Esophagus squamous epithelium (tissue), 5 donors: ENCODE data around the gene ELN. TPM values are rescaled to one million over a fixed set of nuclear protein-coding genes. Genes with fewer than 3 reads are reported as not detected.

Experiments
- DNase-seq: peaks from one replicate; lab custom pipeline; 2025; lab: John Stamatoyannopoulos, UW
- H3K27ac ChIP-seq, 4 donors: fragments of 200-600 bp; sonication (generic); one replicate each; pipeline ENCODE4 v1.5.1; 2016 to 2019; ENCODE audit warnings: mild to moderate bottlenecking in 1 of 4
- H3K27me3 ChIP-seq, 4 donors: fragments of 200-600 bp; sonication (generic); 1 replicate in 3 of 4; 2 replicates in 1 of 4; pipeline versions ENCODE4 v1.5.1 to v1.6.0; 2017 to 2021; ENCODE audit warnings: antibody characterized with exemption in 1 of 4
- H3K36me3 ChIP-seq, 3 donors: fragments of 200-600 bp; sonication (generic); one replicate each; pipeline ENCODE4 v1.5.1; 2016 to 2019
- H3K4me1 ChIP-seq, 3 donors: fragments of 200-600 bp; sonication (generic); one replicate each; pipeline ENCODE4 v1.5.1; 2017 to 2019
- H3K4me3 ChIP-seq, 4 donors: fragments of 200-600 bp; sonication (generic); 1 replicate in 3 of 4; 2 replicates in 1 of 4; pipeline ENCODE4 v1.5.1; 2016 to 2019; ENCODE audit warnings: mild to moderate bottlenecking in 2 of 4, moderate library complexity in 1 of 4
- H3K9me3 ChIP-seq, 3 donors: fragments of 200-600 bp; sonication (generic); one replicate each; pipeline ENCODE4 v1.5.1; 2016 to 2019
- POLR2A ChIP-seq, 4 donors: fragments of 450-650 bp; IDR thresholded peaks; one replicate each; pipeline ENCODE4 v1.6.1; 2017; ENCODE audit warnings: antibody characterized with exemption in 4 of 4, mild to moderate bottlenecking in 4 of 4, moderate library complexity in 3 of 4
- WGBS, 2 donors: methylation state at CpG; one replicate each; pipeline ENCODE4 v1.1.5; 2018; 5-methylcytosine and 5-hydroxymethylcytosine counted together
- intact Hi-C: fragments of 100-400 bp; cut with DNase I; formaldehyde crosslinking; loops from one replicate; pipeline ENCODE4 v1.15.0; 2022
- total RNA-seq, 4 donors: library from RNA; depleted of rRNA; stranded (reverse); fragments of >200 nt; gene quantifications; one replicate each; pipeline ENCODE4 v1.1.0, GENCODE V29; 2016
- TF ChIP-seq, protein P1 (sequence below), 6 experiments: fragments of 450-650 bp in 4 of 6; fragments of 200-600 bp in 2 of 6; sonication (generic) in 2 of 6; IDR thresholded peaks; one replicate each; pipeline ENCODE4 v1.5.1; 2016 to 2019; ENCODE audit warnings: antibody characterized with exemption in 6 of 6, mild to moderate bottlenecking in 4 of 6, moderate library complexity in 4 of 6
- donor health status: DM: yes; HTN: yes; CAD: no.

ELN gene
- total RNA-seq, 4 donors from 2014 or later, result 8.9 to 182 (median 20.3) TPM

- peak overlapping the region in 3 of 4 donors; percentile 3 to 53 (median 6) for H3K27ac ChIP-seq
- TF ChIP-seq, protein P1, sequence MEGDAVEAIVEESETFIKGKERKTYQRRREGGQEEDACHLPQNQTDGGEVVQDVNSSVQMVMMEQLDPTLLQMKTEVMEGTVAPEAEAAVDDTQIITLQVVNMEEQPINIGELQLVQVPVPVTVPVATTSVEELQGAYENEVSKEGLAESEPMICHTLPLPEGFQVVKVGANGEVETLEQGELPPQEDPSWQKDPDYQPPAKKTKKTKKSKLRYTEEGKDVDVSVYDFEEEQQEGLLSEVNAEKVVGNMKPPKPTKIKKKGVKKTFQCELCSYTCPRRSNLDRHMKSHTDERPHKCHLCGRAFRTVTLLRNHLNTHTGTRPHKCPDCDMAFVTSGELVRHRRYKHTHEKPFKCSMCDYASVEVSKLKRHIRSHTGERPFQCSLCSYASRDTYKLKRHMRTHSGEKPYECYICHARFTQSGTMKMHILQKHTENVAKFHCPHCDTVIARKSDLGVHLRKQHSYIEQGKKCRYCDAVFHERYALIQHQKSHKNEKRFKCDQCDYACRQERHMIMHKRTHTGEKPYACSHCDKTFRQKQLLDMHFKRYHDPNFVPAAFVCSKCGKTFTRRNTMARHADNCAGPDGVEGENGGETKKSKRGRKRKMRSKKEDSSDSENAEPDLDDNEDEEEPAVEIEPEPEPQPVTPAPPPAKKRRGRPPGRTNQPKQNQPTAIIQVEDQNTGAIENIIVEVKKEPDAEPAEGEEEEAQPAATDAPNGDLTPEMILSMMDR (IDR thresholded peaks at IDR 0.05), result no peak
- TF ChIP-seq POLR2A (IDR thresholded peaks at IDR 0.05), result no peak
- intact Hi-C loops, result no loop called here
- no peak overlapping the region for H3K4me3 ChIP-seq
- DNase-seq, result no peak
- 27 to 28% methylated on average over 2 to 3 of the region's 4 CpGs for WGBS, 2 donors
- H3K36me3 ChIP-seq, result no peaks in the 10 kb centered on the region
- H3K4me1 ChIP-seq, result peaks cover 4 to 39% (median 25%) of the 10 kb centered on the region in 3 donors
- peaks cover 0 to 10% (median 9%) of the 10 kb centered on the region in 3 donors for H3K9me3 ChIP-seq
- peaks cover 0 to 11% (median 0%) of the 10 kb centered on the region in 4 donors for H3K27me3 ChIP-seq
Measured at GRCh38 chr7:73995330-73995729, 32.6 kb upstream of the ELN start.

GRCh38 chr7:73995821-73996511 is 32.0 kb upstream of the ELN start:
- intact Hi-C loops, result no loop called here
- Histone ChIP-seq H3K9me3 (peaks cover 0 to 10% (median 9%) of the 10 kb centered on the region in 3 donors), H3K4me3 (no peak overlapping the region), H3K36me3 (no peaks in the 10 kb centered on the region), H3K27me3 (peaks cover 0 to 11% (median 0%) of the 10 kb centered on the region in 4 donors), H3K27ac (no peak overlapping the region), H3K4me1 (peaks cover 6 to 45% (median 30%) of the 10 kb centered on the region in 3 donors)
- no peak for DNase-seq
- WGBS, 2 donors, result 41 to 53% methylated on average over 3 of the region's 3 CpGs
- no peak for TF ChIP-seq POLR2A (IDR thresholded peaks at IDR 0.05)
- TF ChIP-seq, protein P1 (IDR thresholded peaks at IDR 0.05), result no peak

DNA sequence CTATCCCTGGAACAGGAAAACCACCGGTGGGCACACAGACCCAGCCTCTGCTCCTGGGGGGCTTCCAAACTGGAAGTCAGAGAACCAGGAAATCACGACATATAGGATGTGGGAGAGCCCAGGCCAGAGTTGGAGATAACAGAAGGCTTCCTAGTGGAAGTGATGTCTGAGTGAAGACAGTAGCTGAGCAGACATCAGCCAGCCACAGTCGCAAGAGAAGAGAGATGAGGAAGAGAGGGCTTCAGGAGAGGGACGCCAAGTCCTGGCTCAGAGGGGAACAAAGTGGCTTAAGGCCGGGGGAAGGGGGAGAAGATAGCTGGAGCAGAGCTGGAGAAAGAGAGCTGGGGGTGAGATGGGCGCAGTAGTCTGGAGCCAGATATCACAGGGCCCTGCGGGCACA is 30.9 kb upstream of the ELN start:
- WGBS, 2 donors, result 59 to 68% methylated on average over 6 to 7 of the region's 7 CpGs
- intact Hi-C loops, result no loop called here
- TF ChIP-seq, protein P1 (IDR thresholded peaks at IDR 0.05), result no peak
- no peak for TF ChIP-seq POLR2A (IDR thresholded peaks at IDR 0.05)

DNA sequence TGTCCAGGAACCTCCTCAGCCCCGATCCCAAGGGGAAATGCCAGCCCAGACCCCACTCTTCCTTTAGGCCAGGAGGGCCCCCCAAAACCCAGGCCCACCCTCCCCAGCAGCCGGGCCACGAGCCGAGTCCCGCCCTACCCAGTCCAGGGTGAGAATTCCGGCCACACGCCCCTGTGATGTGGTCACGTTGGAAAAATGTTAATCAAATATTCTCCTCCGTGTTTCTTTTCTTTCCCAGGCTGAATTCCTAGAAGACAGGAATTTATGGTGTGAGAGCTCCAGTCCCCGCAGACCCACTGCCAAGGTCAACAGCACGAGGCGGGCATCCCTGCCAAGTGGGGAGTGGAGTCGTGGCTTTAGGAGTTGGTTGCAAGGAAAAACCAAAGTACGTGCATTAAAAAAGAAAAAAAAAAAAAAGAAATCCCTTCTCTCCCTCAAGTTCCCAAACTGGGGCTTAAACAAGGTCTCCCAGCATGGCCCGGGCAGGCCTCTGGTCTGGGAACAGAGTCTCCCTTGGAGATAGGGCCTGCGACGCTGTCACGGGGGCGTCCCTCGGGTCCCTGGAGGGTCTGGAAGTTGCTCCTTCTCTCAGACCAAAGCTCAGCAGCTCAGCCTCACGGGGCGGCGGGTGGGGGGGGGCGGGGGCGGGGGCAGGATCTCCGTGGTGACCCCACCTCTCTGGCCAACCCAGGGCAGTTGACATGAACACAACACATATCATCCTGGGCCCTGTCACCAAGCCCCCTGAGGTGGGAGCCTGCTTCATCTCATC is 28.1 kb upstream of the ELN start:
- TF ChIP-seq POLR2A (IDR thresholded peaks at IDR 0.05), result no peak
- TF ChIP-seq, protein P1 (IDR thresholded peaks at IDR 0.05), result no peak
- Histone ChIP-seq H3K4me3 (no peak overlapping the region), H3K36me3 (no peaks in the 10 kb centered on the region), H3K27me3 (peaks cover 0 to 11% (median 0%) of the 10 kb centered on the region in 4 donors), H3K4me1 (peaks cover 5 to 51% (median 27%) of the 10 kb centered on the region in 3 donors), H3K27ac (peak overlapping the region; percentile 59 to 83 (median 74)), H3K9me3 (peaks cover 0 to 3% (median 2%) of the 10 kb centered on the region in 3 donors)
- no peak for DNase-seq
- intact Hi-C loops, result no loop called here
- WGBS, 2 donors, result 35 to 54% methylated on average over 5 to 13 of the region's 26 CpGs

More for the DNA sequence above, 30.9 kb upstream of the ELN start:
- H3K27me3 ChIP-seq, result peaks cover 0 to 11% (median 0%) of the 10 kb centered on the region in 4 donors
- no peak for DNase-seq
- peaks cover 8 to 46% (median 27%) of the 10 kb centered on the region in 3 donors for H3K4me1 ChIP-seq
- no peak overlapping the region for H3K27ac ChIP-seq
- H3K36me3 ChIP-seq, result no peaks in the 10 kb centered on the region
- peaks cover 0 to 10% (median 9%) of the 10 kb centered on the region in 3 donors for H3K9me3 ChIP-seq
- no peak overlapping the region for H3K4me3 ChIP-seq
